ENCODE measurements around the gene EML3. TPM values are rescaled to one million over a fixed set of nuclear protein-coding genes. Genes with fewer than 3 reads are reported as not detected.

EML3 gene
- polyA plus RNA-seq, 1 donor from 2014 or later: 0.38 TPM

DNA sequence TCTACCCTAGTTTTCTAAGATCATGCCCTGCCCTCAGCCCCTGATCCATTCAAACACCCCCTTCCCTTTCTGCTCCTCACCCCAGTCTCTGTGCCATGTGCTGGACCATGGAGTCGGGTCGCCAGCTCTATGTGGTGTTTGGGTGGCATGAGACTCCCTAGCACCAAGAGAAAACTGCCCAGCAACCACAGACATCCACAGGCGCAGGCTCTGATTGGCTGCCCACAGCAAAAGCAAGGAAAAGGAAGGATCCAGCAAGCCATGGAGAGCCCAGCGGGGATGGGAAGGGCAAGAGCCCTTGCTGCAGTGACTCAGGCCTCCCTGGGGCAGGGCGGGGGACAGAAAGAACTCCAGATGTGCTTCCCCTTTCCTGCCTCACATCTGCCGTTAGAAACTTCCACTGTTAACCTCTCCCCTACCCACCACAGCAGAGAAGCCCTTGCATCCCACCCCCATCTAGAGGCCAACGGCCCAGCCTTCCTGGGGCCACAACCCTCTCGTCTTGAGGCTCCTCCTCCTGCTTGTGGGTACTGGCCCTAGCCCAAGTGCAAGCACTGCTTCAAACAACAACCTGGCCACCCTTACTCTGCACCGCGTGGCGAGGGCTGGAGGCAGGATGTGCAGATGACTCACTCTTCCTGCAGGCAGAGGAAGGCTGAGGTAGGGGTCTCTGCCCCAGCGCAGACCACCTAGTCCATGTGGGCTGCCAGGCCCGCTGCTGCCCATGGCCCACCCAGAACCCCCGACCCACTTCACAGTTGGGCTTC is 56.3 kb downstream of the EML3 start:
- H3K27me3 ChIP-seq (ENCODE audit: insufficient read depth, low read depth, low read length): no peaks in the 10 kb centered on the region
- H4K20me1 ChIP-seq (ENCODE audit: insufficient read depth): no peaks in the 10 kb centered on the region
- TF ChIP-seq, protein P1, sequence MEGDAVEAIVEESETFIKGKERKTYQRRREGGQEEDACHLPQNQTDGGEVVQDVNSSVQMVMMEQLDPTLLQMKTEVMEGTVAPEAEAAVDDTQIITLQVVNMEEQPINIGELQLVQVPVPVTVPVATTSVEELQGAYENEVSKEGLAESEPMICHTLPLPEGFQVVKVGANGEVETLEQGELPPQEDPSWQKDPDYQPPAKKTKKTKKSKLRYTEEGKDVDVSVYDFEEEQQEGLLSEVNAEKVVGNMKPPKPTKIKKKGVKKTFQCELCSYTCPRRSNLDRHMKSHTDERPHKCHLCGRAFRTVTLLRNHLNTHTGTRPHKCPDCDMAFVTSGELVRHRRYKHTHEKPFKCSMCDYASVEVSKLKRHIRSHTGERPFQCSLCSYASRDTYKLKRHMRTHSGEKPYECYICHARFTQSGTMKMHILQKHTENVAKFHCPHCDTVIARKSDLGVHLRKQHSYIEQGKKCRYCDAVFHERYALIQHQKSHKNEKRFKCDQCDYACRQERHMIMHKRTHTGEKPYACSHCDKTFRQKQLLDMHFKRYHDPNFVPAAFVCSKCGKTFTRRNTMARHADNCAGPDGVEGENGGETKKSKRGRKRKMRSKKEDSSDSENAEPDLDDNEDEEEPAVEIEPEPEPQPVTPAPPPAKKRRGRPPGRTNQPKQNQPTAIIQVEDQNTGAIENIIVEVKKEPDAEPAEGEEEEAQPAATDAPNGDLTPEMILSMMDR (IDR thresholded peaks at IDR 0.05; ENCODE audit: poor library complexity, severe bottlenecking): no peak
- TF ChIP-seq EZH2 (IDR thresholded peaks at IDR 0.05; ENCODE audit: borderline replicate concordance, insufficient read depth, low read length, poor library complexity, severe bottlenecking) (no peak), RAD21 (conservative IDR thresholded peaks at IDR 0.05) (no peak), TAF1 (IDR thresholded peaks at IDR 0.05; ENCODE audit: low read depth) (no peak), EP300 (conservative IDR thresholded peaks at IDR 0.05; ENCODE audit: poor library complexity, severe bottlenecking) (no peak), MXI1 (conservative IDR thresholded peaks at IDR 0.05; ENCODE audit: poor library complexity, severe bottlenecking) (no peak), POLR2AphosphoS5 (IDR thresholded peaks at IDR 0.05) (no peak), SMC3 (conservative IDR thresholded peaks at IDR 0.05; ENCODE audit: poor library complexity) (no peak)
- TF ChIP-seq, protein P2, sequence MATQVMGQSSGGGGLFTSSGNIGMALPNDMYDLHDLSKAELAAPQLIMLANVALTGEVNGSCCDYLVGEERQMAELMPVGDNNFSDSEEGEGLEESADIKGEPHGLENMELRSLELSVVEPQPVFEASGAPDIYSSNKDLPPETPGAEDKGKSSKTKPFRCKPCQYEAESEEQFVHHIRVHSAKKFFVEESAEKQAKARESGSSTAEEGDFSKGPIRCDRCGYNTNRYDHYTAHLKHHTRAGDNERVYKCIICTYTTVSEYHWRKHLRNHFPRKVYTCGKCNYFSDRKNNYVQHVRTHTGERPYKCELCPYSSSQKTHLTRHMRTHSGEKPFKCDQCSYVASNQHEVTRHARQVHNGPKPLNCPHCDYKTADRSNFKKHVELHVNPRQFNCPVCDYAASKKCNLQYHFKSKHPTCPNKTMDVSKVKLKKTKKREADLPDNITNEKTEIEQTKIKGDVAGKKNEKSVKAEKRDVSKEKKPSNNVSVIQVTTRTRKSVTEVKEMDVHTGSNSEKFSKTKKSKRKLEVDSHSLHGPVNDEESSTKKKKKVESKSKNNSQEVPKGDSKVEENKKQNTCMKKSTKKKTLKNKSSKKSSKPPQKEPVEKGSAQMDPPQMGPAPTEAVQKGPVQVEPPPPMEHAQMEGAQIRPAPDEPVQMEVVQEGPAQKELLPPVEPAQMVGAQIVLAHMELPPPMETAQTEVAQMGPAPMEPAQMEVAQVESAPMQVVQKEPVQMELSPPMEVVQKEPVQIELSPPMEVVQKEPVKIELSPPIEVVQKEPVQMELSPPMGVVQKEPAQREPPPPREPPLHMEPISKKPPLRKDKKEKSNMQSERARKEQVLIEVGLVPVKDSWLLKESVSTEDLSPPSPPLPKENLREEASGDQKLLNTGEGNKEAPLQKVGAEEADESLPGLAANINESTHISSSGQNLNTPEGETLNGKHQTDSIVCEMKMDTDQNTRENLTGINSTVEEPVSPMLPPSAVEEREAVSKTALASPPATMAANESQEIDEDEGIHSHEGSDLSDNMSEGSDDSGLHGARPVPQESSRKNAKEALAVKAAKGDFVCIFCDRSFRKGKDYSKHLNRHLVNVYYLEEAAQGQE (IDR thresholded peaks at IDR 0.05; ENCODE audit: borderline replicate concordance): no peak
- H3K9ac ChIP-seq (ENCODE audit: low read length): no peak overlapping the region
- H3F3A ChIP-seq (ENCODE audit: insufficient read depth, low read length, poor library complexity, severe bottlenecking): no peaks in the 10 kb centered on the region
- no peaks in the 10 kb centered on the region for H3K36me3 ChIP-seq (ENCODE audit: insufficient read depth, low read length)
- no peaks in the 10 kb centered on the region for H3K9me3 ChIP-seq (ENCODE audit: low read length)
- H3K79me2 ChIP-seq (replicated peaks; ENCODE audit: insufficient read depth, low read length): no peaks in the 10 kb centered on the region
- H2AFZ ChIP-seq (ENCODE audit: low read depth, low read length): no peak overlapping the region
- H3K27ac ChIP-seq (ENCODE audit: low read length): no peak overlapping the region
- H3K4me2 ChIP-seq (ENCODE audit: low read length): no peak overlapping the region
- no peak overlapping the region for H3K4me3 ChIP-seq (ENCODE audit: low read length)
- H3K9me2 ChIP-seq (ENCODE audit: insufficient read depth, low read length): no peaks in the 10 kb centered on the region

DNA sequence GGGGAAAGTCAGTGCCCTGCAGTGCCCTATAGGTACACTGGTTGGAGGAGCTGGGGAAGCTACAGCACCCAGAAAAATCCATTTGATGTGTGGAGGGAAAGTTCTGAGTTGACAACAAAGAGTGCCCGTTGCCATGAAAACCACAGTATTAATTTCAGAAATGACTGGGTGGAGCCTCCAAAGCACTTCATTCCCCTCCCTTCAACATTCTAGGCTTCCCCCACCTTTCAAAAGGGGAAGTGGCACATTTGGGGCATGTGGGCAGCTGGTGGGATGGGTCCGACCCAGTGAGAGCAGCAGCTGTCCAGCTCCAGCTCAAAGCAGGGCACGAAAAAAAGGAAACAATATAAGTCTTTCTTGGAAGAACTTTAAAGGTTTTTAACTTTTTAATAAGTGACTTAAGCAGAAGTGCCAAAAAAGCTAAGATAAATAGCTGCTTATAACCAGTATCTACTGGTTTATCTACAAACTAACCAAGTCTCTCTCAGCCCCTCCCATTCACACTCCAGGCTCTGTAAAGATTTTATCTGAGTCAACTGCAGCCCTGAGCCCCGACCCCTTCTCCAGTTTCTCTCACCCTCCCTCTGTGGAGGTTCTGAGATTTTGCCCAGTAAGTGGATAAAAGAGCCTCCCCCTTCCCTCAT is 57.0 kb downstream of the EML3 start:
- TF ChIP-seq, protein P1 (IDR thresholded peaks at IDR 0.05; ENCODE audit: poor library complexity, severe bottlenecking): no peak
- TF ChIP-seq, protein P2 (IDR thresholded peaks at IDR 0.05; ENCODE audit: borderline replicate concordance): no peak
- TF ChIP-seq POLR2AphosphoS5 (IDR thresholded peaks at IDR 0.05): no peak
- no peak for TF ChIP-seq TAF1 (IDR thresholded peaks at IDR 0.05; ENCODE audit: low read depth)
- TF ChIP-seq SMC3 (conservative IDR thresholded peaks at IDR 0.05; ENCODE audit: poor library complexity): no peak
- TF ChIP-seq MXI1 (conservative IDR thresholded peaks at IDR 0.05; ENCODE audit: poor library complexity, severe bottlenecking): no peak
- TF ChIP-seq RAD21 (conservative IDR thresholded peaks at IDR 0.05): no peak
- no peak for TF ChIP-seq EP300 (conservative IDR thresholded peaks at IDR 0.05; ENCODE audit: poor library complexity, severe bottlenecking)
- no peak for TF ChIP-seq EZH2 (IDR thresholded peaks at IDR 0.05; ENCODE audit: borderline replicate concordance, insufficient read depth, low read length, poor library complexity, severe bottlenecking)
- Histone ChIP-seq H3K27me3 (ENCODE audit: insufficient read depth, low read depth, low read length) (no peaks in the 10 kb centered on the region), H3K9ac (ENCODE audit: low read length) (no peak overlapping the region), H2AFZ (ENCODE audit: low read depth, low read length) (no peak overlapping the region), H3F3A (ENCODE audit: insufficient read depth, low read length, poor library complexity, severe bottlenecking) (no peaks in the 10 kb centered on the region), H3K79me2 (replicated peaks; ENCODE audit: insufficient read depth, low read length) (no peaks in the 10 kb centered on the region), H3K4me3 (ENCODE audit: low read length) (no peak overlapping the region), H3K36me3 (ENCODE audit: insufficient read depth, low read length) (no peaks in the 10 kb centered on the region), H4K20me1 (ENCODE audit: insufficient read depth) (no peaks in the 10 kb centered on the region), H3K4me2 (ENCODE audit: low read length) (no peak overlapping the region), H3K9me2 (ENCODE audit: insufficient read depth, low read length) (no peaks in the 10 kb centered on the region), H3K9me3 (ENCODE audit: low read length) (no peaks in the 10 kb centered on the region), H3K27ac (ENCODE audit: low read length) (no peak overlapping the region)
